HG03139 (cell line): ENCODE results near the gene IFNB1.

Experiments used
- ATAC-seq: cut with Tn5 transposase; IDR thresholded peaks from one replicate; pipeline ENCODE4 v1.9.1; 2021; ENCODE audit not compliant: unreplicated experiment

IFNB1 gene

DNA sequence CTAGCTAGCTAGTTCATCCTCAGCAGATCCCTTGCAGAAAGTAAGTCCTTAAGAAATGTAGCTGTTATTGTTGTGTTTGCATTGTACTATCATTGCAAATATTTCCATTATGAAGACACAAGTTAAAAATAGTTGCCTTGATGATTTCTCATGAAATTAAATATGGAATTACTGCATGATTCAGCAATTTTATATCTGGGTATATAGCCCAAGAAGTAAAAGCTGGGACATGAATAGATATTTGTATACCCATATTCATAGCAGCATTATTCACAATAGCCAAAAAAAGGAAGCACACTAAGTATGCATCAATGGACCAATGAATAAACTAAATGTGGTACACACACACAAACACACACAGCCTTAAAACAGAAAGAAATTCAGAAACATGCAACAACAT, 6.8 kb downstream of the IFNB1 start:
- no peak for ATAC-seq

DNA sequence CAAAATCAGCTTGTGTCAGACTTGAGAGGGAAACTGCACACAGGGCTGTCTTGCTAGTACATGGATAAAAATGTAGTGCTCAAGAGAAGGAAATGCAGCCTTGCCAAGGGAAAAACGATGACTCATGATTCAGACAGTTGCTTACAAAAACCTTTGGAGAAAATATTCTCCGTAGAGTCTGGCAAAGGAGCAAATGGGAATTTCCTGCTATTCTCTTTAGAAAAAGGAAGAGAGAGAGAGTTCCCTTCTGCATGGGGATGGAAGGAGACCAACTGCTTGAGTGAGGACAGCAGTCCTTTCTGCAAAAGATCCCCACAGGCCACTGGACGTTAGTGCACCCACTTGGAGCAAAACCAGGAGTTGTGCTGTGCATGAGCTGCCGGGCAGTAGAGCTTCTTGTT, 7.6 kb downstream of the IFNB1 start:
- no peak for ATAC-seq

DNA sequence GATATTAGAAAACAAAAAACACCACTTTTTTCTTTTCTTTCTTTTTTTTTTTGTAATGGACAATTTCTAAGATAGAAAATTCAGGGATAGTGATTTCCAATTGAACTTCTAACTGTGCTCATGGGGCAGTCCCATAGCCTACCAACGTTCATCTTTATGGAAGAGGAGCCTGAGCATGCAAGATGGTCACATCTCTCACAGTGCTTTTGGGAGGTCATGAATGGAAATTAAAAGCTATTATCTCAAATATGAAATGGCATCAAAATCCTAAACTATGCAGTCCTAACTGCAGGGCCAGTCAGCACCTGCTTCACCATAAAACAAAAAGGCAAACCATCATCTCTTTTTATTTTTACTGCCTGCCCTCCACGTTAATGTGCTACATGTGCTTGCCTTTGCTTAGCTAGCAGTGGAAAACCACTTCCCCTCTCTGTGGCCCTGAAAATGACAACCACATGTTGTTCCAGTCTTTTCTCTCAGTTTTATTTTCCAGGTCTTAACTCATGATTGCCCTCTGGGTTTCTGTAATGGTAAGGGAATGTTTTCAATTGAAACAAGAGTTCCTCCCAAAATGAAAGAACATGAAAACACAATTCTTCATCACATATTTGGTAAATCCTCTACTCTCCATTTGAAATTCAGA, 16.7 kb downstream of the IFNB1 start:
- ATAC-seq, result peak; percentile 71

DNA sequence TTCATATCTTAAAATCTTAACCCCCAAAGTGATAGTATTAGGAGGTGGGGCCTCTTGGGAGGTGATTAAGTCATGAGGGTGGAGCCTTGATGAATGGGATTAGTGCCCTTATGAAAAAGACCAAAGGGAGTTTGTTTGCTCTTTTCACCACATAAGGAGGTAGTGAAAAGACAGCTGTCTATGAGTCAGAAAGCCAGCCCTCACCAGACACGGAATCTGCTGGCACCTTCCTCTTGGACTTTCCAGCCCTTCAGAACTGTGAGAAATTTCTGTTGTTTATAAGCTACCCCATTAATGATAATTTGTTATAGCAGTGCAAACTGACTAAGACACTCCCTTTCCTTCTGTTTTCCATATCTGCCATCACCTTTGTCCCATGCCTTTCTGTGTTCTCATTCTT, 20.8 kb downstream of the IFNB1 start:
- no peak for ATAC-seq

DNA sequence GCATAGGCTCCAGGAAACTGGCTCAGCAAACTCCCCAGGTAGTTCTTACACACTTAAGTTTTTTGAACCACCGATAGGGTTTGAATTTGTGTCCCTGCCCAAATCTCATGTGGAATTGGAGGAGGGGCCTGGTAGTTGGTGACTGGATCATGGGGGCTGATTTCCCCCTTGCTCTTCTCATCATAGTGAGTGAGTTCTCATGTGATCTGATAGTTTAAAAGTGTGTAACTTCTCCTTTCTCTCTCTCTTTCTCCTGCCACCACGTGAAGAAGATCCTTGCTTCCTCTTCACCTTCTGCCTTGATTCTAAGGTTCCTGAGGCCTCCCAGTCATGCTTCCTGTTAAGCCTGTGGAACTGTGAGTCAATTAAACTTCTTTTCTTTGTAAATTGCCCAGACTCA, 23.9 kb downstream of the IFNB1 start:
- no peak for ATAC-seq

DNA sequence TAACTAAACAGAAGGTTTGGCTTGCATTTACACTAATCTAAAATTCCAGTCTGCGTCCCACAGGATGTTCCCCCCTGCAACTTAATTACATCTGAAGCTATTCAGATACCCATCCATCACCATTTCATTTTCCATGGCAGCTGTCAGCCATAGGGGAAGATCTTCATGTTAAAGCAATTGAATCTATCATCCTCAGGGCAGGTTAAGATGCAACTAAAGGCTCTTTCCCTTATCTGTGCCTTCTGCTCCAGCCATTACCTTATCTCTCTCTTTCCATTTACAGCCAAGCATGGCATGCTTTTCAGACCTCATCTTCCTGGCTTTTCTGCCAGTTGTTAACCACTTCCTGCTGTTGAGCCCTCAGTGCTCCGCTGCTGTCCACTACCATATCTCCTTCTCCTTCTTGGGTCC, 30.5 kb downstream of the IFNB1 start:
- no peak for ATAC-seq

DNA sequence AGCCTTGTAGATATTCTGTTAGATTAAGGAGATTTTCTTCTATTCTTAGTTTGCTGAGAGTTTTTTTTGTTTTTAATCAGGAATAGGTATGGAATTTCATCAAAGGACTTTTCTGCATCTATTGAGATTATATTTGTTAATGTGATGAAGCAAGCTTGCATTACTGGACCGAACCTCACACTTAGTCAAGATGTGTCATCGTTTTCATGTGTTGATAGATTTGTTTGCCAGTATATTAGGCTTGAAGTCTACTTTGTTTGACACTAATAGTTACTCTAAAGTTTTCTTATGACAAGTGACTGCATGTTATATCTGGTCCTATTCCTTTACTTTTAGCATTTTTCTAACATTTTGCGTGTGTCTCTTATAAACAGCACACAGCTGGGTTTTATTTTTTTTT, 33.9 kb downstream of the IFNB1 start:
- ATAC-seq, result no peak

DNA sequence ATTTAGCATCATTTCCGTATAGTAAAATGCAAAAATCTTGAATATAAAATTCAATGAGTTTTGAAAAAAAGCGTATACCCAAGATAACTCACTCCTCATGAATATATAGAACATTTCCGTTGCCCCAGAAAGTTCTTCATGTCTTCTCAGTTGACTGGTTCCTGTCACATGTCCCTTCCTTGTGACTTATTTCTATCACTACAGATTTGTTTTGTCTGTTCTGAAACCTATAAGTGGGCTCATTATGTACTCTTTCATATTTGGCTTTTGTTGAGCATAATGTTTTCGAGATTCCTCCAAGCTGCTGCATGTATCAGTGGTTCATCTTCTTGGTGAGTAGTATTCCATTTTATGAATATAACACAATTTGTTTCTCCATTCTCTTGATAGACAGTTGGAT, 35.3 kb downstream of the IFNB1 start:
- no peak for ATAC-seq

DNA sequence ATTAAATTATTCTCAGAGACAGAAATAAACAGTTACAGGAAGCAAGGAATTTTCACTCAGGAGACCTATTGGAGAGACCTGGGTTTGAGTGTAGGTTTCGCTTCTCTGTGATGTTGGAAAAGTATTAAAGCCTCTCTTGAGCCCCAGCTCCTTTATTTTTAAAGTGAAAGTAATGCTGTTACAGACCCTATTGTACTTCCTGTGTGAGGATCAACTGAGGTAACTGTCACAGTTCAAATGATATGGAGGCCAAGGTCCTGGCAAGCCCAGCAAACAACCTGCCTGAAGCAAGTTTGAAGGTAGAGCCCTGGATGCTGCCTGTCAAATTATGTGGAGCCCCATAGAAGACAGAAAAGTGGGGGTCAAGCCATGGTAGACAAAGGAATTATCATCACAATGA, 38.4 kb downstream of the IFNB1 start:
- no peak for ATAC-seq

DNA sequence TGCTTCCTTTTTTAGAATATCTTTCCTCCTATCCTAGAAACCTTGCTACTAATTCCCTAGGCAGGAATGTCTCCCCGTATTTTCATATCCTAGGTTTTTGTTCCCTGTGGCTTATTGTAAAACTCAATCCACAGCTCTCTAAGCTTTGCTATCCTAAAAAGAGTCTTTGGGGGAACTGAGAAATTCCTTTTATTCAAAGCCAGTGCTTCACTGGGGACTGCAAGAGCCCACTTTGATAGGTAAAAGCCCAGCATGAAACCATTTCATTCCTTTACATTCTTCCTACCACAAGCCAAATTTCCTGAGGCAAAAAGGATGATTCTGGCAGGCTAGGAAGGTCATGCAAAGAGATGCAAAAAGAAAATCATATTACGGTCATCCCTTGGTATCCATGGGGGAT, 40.5 kb downstream of the IFNB1 start:
- no peak for ATAC-seq

DNA sequence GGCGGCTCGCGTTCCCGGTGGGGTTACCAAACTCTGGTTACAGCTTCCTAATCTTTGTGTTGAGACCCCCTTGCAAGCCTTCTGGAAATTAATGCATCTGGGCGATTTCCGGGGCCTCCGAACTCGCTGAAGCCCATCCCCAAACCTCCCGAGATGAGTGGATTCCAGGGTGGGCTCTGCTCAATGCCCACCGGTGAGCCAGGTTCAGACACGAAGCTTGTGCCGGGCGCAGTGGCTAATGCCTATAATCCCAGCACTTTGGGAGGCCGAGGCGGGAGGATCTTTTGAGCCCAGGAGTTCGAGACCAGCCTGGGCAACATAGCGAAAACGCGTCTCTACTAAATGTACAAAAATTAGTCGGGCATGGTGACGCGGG, 45.9 kb downstream of the IFNB1 start:
- ATAC-seq, result no peak

DNA sequence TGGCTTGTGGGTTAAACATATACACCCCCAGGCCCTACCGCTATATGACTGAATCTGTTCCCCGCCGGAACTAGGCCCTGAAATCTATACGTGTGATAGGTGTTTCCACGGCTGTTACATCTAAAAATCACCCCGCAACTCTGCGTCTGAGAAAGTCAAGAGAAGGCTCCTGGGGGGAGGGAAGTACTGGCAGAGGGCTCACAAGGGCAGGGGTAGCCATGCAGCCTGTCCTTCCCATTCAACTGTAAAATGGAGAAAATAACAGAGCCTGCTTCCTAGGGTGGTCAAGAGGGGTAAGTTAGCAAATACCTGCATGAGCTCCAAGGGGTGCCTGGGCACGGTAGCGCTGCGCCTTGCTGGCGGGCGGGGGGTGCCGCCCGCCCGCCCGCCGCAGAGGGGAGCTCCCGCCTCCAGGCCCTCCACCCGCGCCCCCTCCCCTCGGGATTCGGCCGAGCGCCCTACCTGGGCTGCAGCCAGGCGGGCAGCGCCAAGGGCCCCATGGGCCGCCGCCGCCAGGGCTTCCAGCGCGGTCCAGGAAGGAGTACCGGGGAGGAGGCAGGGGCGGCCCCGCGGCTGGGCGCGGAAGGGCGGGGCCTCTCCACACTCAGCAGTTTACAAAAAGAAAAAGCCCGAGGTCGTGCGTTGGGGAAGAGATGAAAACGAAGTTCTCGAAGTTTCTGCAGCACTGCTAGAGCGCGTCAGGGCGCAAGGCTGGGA, 46.5 kb downstream of the IFNB1 start, which contains the start of gene HACD4:
Gene HACD4 (minus strand): TSS at position 550 of the 717 bp plus-strand sequence. CDS start 50 bp downstream, at position 500.
- ATAC-seq, result peak; percentile 70

DNA sequence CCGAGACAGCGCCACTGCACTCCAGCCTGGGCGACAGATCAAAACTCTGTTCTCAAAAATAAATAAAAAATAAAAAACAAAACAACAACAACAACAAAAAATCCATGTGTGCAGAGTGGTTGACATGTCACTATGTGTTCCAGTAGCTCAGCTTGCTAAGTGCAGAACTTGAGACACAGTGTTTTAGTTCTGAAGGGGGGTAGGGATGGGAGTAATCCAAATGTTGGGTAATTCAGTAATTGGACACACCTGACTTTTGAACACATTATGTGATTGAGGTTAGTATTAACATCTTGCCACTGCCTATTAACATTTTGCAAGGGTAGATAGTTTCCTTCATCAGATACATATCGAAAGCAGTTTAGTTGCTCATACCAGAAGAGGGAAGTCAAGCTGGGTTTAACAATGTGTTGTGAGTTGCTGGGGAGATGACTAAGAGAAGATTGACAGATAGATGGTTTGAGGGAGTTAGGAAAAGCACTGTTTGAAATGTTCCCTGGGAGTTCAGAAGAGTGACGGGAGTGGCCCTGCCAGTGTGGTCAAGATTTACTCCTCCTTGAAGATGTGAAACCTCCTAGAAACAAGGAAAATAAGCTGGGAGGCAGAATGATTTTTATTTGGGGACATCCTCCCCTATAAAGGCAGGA, 47.2 kb downstream of the IFNB1 start:
- ATAC-seq, result peak; percentile 66

DNA sequence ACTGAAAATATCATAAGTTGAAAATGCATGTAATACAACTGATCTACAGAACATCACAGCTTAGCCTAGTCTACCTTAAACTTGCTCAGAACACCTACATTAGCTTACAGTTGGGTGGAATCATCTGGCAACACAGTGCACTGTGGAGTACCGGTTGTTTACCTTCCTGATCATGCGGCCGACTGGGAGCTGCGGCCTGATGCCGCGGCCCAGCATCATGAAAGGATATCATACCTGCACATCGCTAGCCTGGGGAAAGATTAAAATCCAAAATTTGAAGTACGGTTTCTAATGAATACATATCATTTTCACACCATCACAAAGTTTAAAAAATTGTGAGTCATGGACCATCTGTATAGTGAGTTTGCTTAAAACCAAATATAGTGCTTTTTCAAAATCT, 48.1 kb downstream of the IFNB1 start:
- ATAC-seq, result no peak

DNA sequence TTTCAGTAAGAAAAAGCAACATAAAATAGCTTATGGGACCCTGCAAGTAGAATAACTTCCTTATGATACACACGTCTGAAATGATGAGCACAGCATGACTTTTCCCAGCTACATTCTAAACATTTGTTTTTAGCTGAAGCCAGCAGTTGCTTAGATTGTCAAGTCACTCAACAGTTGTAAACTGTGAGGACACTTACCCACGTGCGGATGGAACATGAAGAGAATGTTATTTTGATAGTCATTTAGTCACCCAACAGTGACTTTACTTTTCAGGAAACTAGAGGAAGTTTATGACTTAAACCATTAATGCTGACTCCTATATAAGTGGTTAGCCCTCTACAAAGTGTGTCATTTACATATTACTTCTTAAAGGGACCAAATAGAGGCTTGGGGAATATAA, 49.3 kb downstream of the IFNB1 start:
- ATAC-seq, result no peak

DNA sequence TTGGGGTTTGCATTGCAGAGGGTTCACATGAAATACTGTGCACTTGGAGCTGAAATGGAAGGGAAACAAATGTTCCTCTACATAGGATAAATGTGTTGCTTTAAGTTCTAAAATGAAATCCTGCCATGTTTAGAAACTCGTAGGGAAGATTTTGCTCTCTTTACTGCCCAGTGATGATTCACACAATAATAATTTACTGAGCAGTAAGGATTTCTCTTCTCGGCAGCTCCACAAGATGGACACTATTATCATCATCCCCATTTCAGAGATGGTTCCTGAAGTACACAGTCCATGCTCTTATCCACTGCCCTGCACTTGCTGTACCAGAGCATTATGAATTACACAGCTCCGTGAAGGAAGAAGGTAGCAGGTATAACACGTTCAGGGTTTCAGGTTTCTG, 50.4 kb downstream of the IFNB1 start:
- no peak for ATAC-seq
